Activated CD4-positive, alpha-beta T cell treated with anti-CD3 and anti-CD28 coated beads, Interleukin-2, amount 10 ng/mL, durations not matched to agents 24 days and 14 days (primary cell): ENCODE measurements around the gene PSG6. TPM values are rescaled to one million over a fixed set of nuclear protein-coding genes. Genes with fewer than 3 reads are reported as not detected.
"Not testable (repeated sequence)": the region's sequence is repeated elsewhere in the genome, so short reads cannot be mapped to it uniquely, and the experiment has no call there.

Source experiments
- DNase-seq: peaks from one replicate; pipeline ENCODE4 v3.0.0; 2022
- H3K27ac Mint-ChIP-seq: one replicate; pipeline ENCODE4 v1.8.0; 2022; ENCODE audit warnings: mild to moderate bottlenecking, mixed read lengths
- H3K27me3 Mint-ChIP-seq: one replicate; pipeline ENCODE4 v1.8.0; 2022; ENCODE audit warnings: mixed read lengths
- H3K36me3 Mint-ChIP-seq: one replicate; pipeline ENCODE4 v1.8.0; 2022; ENCODE audit warnings: low read depth, mild to moderate bottlenecking, mixed read lengths
- H3K4me1 Mint-ChIP-seq: one replicate; pipeline ENCODE4 v1.8.0; 2021; ENCODE audit warnings: mixed read lengths
- H3K4me3 Mint-ChIP-seq: one replicate; pipeline ENCODE4 v1.8.0; 2022; ENCODE audit warnings: mild to moderate bottlenecking, moderate library complexity, mixed read lengths
- H3K9me3 Mint-ChIP-seq: one replicate; pipeline ENCODE4 v1.8.0; 2021; ENCODE audit warnings: mixed read lengths
- intact Hi-C: fragments of 100-400 bp; cut with micrococcal nuclease; formaldehyde crosslinking; loops from one replicate; pipeline ENCODE4 v1.15.1; 2023
- total RNA-seq: library from RNA; stranded (reverse); gene quantifications from 2 replicates; pipeline ENCODE4 v1.2.3, GENCODE V29; 2022

The PSG6 gene
- total RNA-seq, 1 donor from 2014 or later: not detected

- intact Hi-C loops, H3K27me3 Mint-ChIP-seq, H3K4me3 Mint-ChIP-seq, H3K9me3 Mint-ChIP-seq, H3K4me1 Mint-ChIP-seq, H3K27ac Mint-ChIP-seq, H3K36me3 Mint-ChIP-seq, DNase-seq: not testable (repeated sequence)
Observed at GRCh38 chr19:42853231-42853630, 64.5 kb downstream of the PSG6 start.

- H3K36me3 Mint-ChIP-seq, H3K9me3 Mint-ChIP-seq, H3K4me3 Mint-ChIP-seq: not testable (repeated sequence)
Observed at GRCh38 chr19:42852821-42853220, 64.9 kb downstream of the PSG6 start.

More at GRCh38 chr19:42852821-42853220, 64.9 kb downstream of the PSG6 start:
- H3K27ac Mint-ChIP-seq, H3K27me3 Mint-ChIP-seq, DNase-seq, H3K4me1 Mint-ChIP-seq, intact Hi-C loops: not testable (repeated sequence)

Other genes with a start within 250 kb of the PSG6 start
- gene PSG3, start 177.4 kb downstream of the PSG6 start, total RNA-seq: not detected in 2 replicates
- not detected in 2 replicates for gene PSG8, start 152.2 kb downstream of the PSG6 start, total RNA-seq
- not detected in 2 replicates for gene PSG1, start 38.2 kb downstream of the PSG6 start, total RNA-seq
- not detected in 2 replicates for gene PSG7, start 19.3 kb upstream of the PSG6 start, total RNA-seq
- gene PSG11, start 108.6 kb upstream of the PSG6 start, total RNA-seq: not detected in 2 replicates
- gene PSG2, start 164.8 kb upstream of the PSG6 start, total RNA-seq: not detected in 2 replicates